HL-60 (cell line): Measurements from ENCODE around the gene TBC1D1.

ENCODE experiments used
- DNase-seq, 2 experiments: peaks; one replicate each; pipeline ENCODE4 v3.0.0-alpha.2; 2010 to 2020; ENCODE audit warnings: low read depth in 1 of 2, low spot score in 1 of 2
- H3K27ac ChIP-seq: fragments of 250-450 bp; sonication (Bioruptor Pico); replicated peaks from 2 replicates; pipeline ENCODE4 v1.5.1; 2020; ENCODE audit warnings: mild to moderate bottlenecking, moderate library complexity
- H3K27me3 ChIP-seq: fragments of 250-450 bp; sonication (Bioruptor Pico); 2 replicates; pipeline ENCODE4 v1.5.1; 2021; ENCODE audit warnings: mild to moderate bottlenecking, moderate library complexity; ENCODE audit not compliant: insufficient read depth, poor library complexity, severe bottlenecking
- H3K4me3 ChIP-seq: replicated peaks from 2 replicates; pipeline ENCODE4 v1.5.1; 2011; ENCODE audit warnings: mild to moderate bottlenecking, control low read depth, low read length; ENCODE audit not compliant: insufficient read depth
- CTCF ChIP-seq: IDR thresholded peaks from one replicate; pipeline ENCODE4 v1.5.1; 2011; ENCODE audit warnings: low read length, control low read depth, inconsistent platforms; ENCODE audit not compliant: insufficient read depth
- GABPA ChIP-seq: IDR thresholded peaks from 2 replicates; pipeline ENCODE4 v1.6.1; 2012; ENCODE audit warnings: low read depth
- POLR2AphosphoS5 ChIP-seq: IDR thresholded peaks from 2 replicates; pipeline ENCODE4 v1.6.1; 2012; ENCODE audit warnings: low read depth
- REST ChIP-seq: IDR thresholded peaks from 2 replicates; pipeline ENCODE4 v1.6.1; 2012; ENCODE audit warnings: low read depth; ENCODE audit not compliant: insufficient replicate concordance
- SPI1 ChIP-seq: IDR thresholded peaks from 2 replicates; pipeline ENCODE4 v1.6.1; 2012; ENCODE audit warnings: low read depth, mild to moderate bottlenecking, borderline replicate concordance

The TBC1D1 gene

DNA sequence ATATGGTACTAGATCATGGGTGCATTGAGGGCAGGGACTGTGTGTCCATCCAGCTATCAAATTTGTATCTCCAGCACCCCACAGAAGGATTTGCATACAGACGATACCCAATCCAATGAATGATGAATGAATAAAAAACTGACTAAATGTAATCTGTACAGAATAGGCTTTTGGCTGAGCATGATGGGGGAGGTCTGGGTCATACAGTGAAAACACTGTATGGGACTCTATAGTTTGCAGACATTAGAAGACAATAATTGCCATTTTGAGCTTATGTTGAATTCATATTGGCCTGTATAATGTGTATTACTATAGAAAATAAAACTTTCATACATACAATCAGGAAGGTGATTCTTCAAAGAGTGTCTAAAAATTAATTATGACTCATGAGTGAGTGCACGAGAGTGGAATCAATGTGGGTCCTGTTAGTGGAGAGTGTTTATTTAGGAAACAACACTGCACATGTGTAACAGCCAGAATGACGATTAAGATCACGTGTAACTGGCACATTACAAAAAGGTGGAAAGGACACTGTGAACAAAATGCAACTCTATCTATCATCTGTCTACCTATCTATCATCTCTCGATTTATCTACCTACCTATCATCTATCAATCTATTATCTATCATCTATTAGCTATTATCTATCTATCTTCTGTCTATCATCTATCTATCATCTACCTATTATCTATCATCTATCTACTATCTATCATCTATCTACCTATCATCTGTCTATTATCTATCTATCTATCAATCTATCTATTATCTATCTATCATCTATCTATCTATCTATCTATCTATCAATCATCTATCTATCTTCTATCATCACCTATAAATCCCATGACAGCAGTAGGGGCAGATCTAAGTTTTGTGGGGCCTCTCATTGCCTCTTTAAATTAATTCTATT is 270.6 kb downstream of the TBC1D1 start:
- Histone ChIP-seq H3K4me3 (no peak overlapping the region), H3K27ac (peak overlapping the region; percentile 51)
- TF ChIP-seq SPI1, result no peak

DNA sequence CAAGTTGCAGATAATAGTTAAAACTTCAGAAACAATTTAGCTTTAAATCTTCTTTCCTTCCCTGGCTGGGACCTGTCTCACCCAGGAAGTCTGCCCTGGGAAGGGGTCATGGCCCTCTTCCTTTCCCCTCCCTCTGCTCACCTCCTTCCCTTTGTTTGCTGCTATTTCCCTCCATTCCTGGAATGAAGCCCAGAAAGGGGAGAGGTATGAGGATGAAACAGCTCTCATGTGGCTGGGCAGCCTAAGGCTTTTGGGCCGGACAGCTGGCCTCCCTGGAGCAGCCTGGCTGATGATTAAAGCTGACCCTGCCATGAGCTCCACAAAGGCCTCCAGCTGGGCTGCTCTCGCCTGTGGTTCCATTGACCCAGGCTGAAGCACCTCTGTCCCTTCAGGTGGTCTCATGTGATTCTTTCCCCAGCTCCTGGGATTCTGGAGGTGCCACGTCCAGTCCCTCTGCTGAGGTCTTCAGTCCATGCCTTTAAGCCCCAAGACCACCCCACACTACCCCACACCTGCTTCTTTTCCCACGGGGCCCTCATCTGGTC is 271.4 kb downstream of the TBC1D1 start:
- H3K4me3 ChIP-seq, result no peak overlapping the region
- TF ChIP-seq SPI1 (no peak), GABPA (no peak), REST (no peak), POLR2AphosphoS5 (no peak), CTCF (no peak)
- no peak for DNase-seq
- H3K27ac ChIP-seq, result no peak overlapping the region
- no peaks in the 10 kb centered on the region for H3K27me3 ChIP-seq

More for the DNA sequence above, 270.6 kb downstream of the TBC1D1 start:
- no peaks in the 10 kb centered on the region for H3K27me3 ChIP-seq
- DNase-seq, result no peak

DNA sequence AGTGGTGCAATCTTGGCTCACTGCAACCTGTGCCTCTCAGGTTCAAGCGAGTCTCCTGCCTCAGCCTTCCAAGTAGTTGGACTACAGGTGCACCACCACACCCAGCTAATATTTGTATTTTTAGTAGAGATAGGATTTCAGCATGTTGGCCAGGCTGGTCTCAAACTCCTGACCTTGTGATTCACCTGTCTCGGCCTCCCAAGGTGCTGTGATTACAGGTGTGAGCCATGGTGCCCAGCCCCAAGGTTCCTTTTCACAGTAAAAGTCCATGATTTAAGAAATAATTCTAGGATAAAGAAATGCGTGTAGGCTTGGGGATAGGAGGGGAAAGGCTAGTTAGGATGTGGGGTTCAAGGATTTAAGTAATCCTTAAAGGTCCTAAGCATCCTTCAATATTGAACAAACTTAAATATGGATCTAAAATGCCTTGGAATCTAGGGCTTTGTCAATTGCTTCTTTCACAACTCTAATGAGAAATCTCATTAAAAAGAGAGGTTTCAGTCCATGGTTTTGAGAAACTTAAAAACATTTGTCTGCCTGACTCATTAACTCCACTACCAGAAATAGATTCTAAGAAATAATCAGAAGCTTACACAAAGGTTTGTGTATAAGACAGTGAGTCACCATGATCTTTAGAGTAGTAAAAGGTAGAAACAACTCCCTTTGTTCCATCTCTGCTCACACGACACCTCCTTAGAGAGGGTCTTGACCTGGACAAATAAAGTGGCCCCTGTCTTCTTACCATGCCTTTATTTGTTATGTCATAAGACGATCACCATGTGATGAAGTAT is 272.5 kb downstream of the TBC1D1 start:
- Histone ChIP-seq H3K27me3 (no peaks in the 10 kb centered on the region), H3K4me3 (no peak overlapping the region), H3K27ac (no peak overlapping the region)
- TF ChIP-seq POLR2AphosphoS5 (no peak), SPI1 (no peak), REST (no peak), GABPA (no peak), CTCF (no peak)
- DNase-seq, result no peak

DNA sequence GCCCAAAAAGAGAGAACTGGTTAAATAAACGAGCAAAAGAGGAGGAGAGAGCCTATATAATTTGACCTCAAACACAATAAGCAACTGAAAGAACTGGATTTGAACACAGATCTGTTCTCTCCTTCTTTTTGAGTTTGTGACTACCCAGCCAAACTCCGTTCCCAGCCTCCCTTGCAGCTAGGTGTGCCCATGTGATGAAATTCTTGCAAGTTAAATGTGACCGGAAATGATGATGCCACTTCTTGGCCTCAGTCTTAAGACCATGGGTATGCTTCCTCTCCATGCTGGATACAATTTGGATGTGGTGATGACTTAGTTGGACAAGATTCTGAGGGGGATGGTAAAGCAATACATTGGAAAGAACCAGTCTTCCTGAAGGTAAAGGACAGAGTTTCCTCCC is 273.5 kb downstream of the TBC1D1 start:
- no peak for DNase-seq
- no peak overlapping the region for H3K27ac ChIP-seq
- TF ChIP-seq REST (no peak), GABPA (no peak), POLR2AphosphoS5 (no peak), CTCF (no peak), SPI1 (no peak)
- no peaks in the 10 kb centered on the region for H3K27me3 ChIP-seq
- no peak overlapping the region for H3K4me3 ChIP-seq
